GM10847 (cell line): Measurements from ENCODE around the gene TBC1D1.

Source experiments
- POLR2A ChIP-seq: IDR thresholded peaks from 2 replicates; pipeline ENCODE4 v1.6.1; 2011; ENCODE audit not compliant: insufficient read length; ENCODE audit errors: extremely low read depth

TBC1D1 gene

GRCh38 chr4:38056011-38056685, 165.3 kb downstream of the TBC1D1 start:
- no peak for TF ChIP-seq POLR2A

GRCh38 chr4:38058151-38058550, 167.3 kb downstream of the TBC1D1 start:
- TF ChIP-seq POLR2A = no peak

DNA sequence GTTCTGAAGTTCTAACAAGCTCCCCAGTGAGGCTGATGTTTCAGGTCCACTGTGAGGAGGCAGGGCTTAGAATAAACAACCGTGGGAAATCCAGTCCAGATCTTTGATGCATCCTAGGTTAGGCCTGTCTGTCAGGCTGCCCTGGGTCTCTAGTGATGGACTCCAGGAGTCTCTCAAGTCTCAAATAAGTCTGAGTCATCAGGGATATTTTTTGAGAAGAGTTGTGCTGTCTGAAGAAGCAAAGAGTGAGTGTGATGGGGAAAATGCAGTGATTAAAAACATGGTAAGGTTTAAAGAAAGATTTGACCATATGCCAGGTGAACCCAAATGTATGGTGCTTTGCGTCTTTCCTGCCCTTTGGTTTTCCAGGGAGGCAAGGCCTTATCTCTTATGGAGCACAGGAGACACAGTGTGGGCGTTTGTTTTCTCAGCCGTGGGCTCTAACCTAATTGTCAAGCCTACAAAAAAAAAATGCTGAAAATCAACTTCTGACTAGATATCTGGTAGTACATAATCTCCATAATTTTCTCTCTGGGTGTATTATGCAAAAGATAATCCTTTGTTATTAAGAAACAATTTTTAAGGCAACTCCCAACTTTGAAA, 170.0 kb downstream of the TBC1D1 start:
- TF ChIP-seq POLR2A = no peak

- TF ChIP-seq POLR2A = no peak
These were observed 171.3 kb downstream of the TBC1D1 start for GRCh38 chr4:38062088-38062775.

- no peak for TF ChIP-seq POLR2A
These were observed 171.9 kb downstream of the TBC1D1 start for GRCh38 chr4:38062776-38063097.

- no peak for TF ChIP-seq POLR2A
These were observed 174.3 kb downstream of the TBC1D1 start for GRCh38 chr4:38065176-38065575.

DNA sequence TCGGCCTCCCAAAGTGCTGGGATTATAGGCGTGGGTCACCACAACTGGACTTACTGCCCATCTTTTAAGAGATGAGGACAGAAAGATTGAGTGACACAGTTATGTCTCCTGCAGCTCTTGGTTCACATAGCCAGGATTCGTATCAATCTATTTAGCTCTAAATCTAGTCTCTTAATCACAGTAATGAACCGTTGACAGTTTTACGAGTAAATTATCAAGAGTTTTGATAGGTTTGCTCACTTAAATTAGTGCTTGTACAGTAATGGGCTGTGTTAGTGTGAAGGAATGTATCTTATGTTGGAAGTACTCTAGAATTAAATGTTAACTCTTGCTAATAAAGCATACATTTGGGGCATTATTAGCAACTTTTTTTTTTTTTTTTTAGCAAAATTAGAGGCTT, 175.0 kb downstream of the TBC1D1 start:
- TF ChIP-seq POLR2A = no peak

- TF ChIP-seq POLR2A = no peak
These were observed 176.6 kb downstream of the TBC1D1 start for GRCh38 chr4:38067499-38067898.

DNA sequence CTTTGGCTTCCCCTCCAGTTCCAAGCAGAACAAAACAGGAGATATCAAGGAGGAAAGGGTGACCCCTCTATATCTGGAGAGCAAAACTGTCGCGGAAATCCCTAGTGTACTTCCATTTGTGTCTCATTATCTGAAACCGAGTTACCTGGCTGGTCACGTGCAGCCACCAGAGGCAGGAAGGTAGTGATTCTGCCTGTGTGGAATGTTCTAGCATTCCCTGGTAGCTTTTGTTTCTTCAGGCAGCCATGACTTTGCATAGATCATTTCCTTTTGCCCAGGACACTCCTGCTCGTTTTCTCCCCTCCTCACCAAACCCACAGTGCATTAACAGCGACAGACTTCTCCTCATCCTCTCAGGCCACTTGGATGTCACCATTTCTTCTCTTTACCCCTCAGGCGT, 177.2 kb downstream of the TBC1D1 start:
- no peak for TF ChIP-seq POLR2A

DNA sequence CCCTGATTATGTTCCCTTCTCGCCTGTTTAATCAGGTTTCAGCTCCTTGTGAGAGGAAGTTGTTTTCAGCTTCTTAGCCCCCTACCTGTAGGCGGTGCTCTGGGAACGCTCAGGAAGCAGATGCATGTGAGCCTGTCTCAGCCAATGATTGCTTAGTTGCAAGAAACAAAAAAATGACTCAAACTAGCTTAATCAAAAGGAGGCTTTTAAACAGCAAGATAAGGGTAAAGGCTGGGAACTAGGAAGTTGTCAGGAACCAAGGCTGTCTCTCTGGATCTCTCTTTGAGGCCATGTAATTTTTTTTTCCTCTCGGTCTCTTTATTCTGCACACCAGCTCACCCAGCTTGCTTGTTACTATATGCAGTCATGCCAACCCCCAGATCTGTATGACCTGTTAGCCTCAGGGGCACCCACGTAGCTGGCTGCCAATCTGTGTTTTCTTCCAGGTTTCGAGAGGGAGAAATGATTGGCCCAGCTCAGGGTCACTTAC, 178.4 kb downstream of the TBC1D1 start:
- no peak for TF ChIP-seq POLR2A

GRCh38 chr4:38071801-38072431, 181.0 kb downstream of the TBC1D1 start:
- no peak for TF ChIP-seq POLR2A

- TF ChIP-seq POLR2A = no peak
These were observed 181.7 kb downstream of the TBC1D1 start for GRCh38 chr4:38072578-38072977.

GRCh38 chr4:38073596-38074234, 182.8 kb downstream of the TBC1D1 start:
- TF ChIP-seq POLR2A = no peak

GRCh38 chr4:38075370-38076152, 184.7 kb downstream of the TBC1D1 start:
- TF ChIP-seq POLR2A = no peak

DNA sequence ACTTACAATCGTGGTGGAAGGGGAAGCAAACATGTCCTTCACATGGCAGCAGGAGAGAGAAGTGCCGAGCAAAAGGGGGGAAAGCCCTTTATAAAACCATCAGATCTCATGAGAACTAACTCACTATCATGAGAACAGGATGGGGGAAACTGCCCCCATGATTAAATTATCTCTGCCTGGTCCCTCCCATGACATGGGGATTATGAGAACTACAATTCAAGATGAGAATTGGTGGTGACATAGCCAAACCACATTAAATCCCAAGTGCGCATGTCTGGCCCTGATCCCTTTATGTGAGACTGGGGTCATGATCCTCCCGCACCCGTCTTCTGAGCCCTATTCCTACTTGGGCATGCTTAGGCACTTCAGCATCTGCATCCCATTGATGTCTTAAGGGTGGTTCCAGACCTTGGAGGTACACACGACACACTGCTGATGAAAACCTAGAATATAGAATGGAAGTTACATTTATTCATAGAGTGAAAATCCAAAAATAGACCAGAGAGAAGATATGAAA, 185.3 kb downstream of the TBC1D1 start:
- TF ChIP-seq POLR2A = no peak
